ENCODE data around the gene MPDU1. TPM values are rescaled to one million over a fixed set of nuclear protein-coding genes. Genes with fewer than 3 reads are reported as not detected.
A peak's percentile ranks its signal among the peaks of the same experiment; 100 is the strongest.

MPDU1 gene
- total and polyA plus RNA-seq, 2 of the 4 experiments (the other 2 are of a cell fraction) = 135 to 149 TPM

- DNase-seq = no peak
- no peak overlapping the region for H3K56ac ChIP-seq (ENCODE audit: extremely low read depth, insufficient read depth, low read length)
- no peak overlapping the region for H4K91ac ChIP-seq (ENCODE audit: insufficient read depth, low read depth, low read length)
- no peak overlapping the region for H2BK120ac ChIP-seq (ENCODE audit: low read depth, low read length)
- H2AFZ ChIP-seq (replicated peaks; ENCODE audit: low read length, poor library complexity) = no peak overlapping the region
- H3K14ac ChIP-seq (replicated peaks; ENCODE audit: low read depth, low read length) = no peak overlapping the region
- CTCF ChIA-PET = no interaction called here
- H3K27me3 ChIP-seq (ENCODE audit: control insufficient read depth, insufficient read depth, low read length) = no peaks in the 10 kb centered on the region
- 0 out of 2 replicates have a peak overlapping the region, but pooled peaks have one; percentile 59 for H3K23ac ChIP-seq (ENCODE audit: low read depth, low read length)
- peaks cover 9% of the 10 kb centered on the region for H3K36me3 ChIP-seq (ENCODE audit: control insufficient read depth, insufficient read depth, low read length)
- ATAC-seq (ENCODE audit: low read depth) = no peak
- no peak overlapping the region for H2AK5ac ChIP-seq (ENCODE audit: low read depth, low read length)
- POLR2A ChIA-PET (ENCODE audit: unreplicated experiment) = no interaction called here
- intact Hi-C loops (cut with micrococcal nuclease) = no loop called here
- no peak overlapping the region for H2BK15ac ChIP-seq (ENCODE audit: low read depth, low read length)
- no peak overlapping the region for H3K18ac ChIP-seq (ENCODE audit: low read depth, low read length)
- no peak overlapping the region for H2AK9ac ChIP-seq (replicated peaks; ENCODE audit: low read depth, low read length, poor library complexity)
- dilution Hi-C loops (cut with HindIII; ENCODE audit: low sequenced_read_pairs, unreplicated experiment) = no loop called here
- H2BK5ac ChIP-seq (ENCODE audit: low read depth, low read length, poor library complexity, severe bottlenecking) = no peak overlapping the region
- H3K4me2 ChIP-seq (ENCODE audit: low read depth, low read length) = no peak overlapping the region
- H4K20me1 ChIP-seq (ENCODE audit: insufficient read depth, low read length) = peaks cover 62% of the 10 kb centered on the region
- peaks cover 16% of the 10 kb centered on the region for H3K9me1 ChIP-seq (ENCODE audit: insufficient read depth, low read length)
- H3K4me3 ChIP-seq (ENCODE audit: insufficient read depth, low read depth, low read length) = no peak overlapping the region
- H2BK20ac ChIP-seq (ENCODE audit: low read depth, low read length) = no peak overlapping the region
- no peak for TF ChIP-seq RFX5 (IDR thresholded peaks at IDR 0.05; ENCODE audit: low read depth, low read length)
- no peak for TF ChIP-seq MAZ (IDR thresholded peaks at IDR 0.05; ENCODE audit: borderline replicate concordance, low read depth, low read length)
- TF ChIP-seq BHLHE40 (IDR thresholded peaks at IDR 0.05; ENCODE audit: low read depth, low read length) = no peak
- TF ChIP-seq FOS (IDR thresholded peaks at IDR 0.05; ENCODE audit: low read depth, low read length) = no peak
- no peak for TF ChIP-seq SMC3 (IDR thresholded peaks at IDR 0.05; ENCODE audit: low read depth, low read length)
- no peak for TF ChIP-seq RAD21 (IDR thresholded peaks at IDR 0.05; ENCODE audit: low read length)
- TF ChIP-seq USF2 (IDR thresholded peaks at IDR 0.05; ENCODE audit: low read depth, low read length) = no peak
- TF ChIP-seq MAFK (IDR thresholded peaks at IDR 0.05; ENCODE audit: low read depth, low read length) = no peak
- no peak for TF ChIP-seq NFE2L2 (IDR thresholded peaks at IDR 0.05; ENCODE audit: low read depth, low read length)
- no peak for TF ChIP-seq CHD1 (IDR thresholded peaks at IDR 0.05; ENCODE audit: low read depth, low read length)
- TF ChIP-seq CEBPB (IDR thresholded peaks at IDR 0.05; ENCODE audit: low read depth, low read length) = no peak
- no peak for TF ChIP-seq CTCF (conservative IDR thresholded peaks at IDR 0.05; ENCODE audit: low read depth, low read length)
- no peak for TF ChIP-seq ELK1 (IDR thresholded peaks at IDR 0.05; ENCODE audit: borderline replicate concordance, low read depth, low read length)
- TF ChIP-seq RCOR1 (IDR thresholded peaks at IDR 0.05; ENCODE audit: insufficient replicate concordance, low read length) = no peak
- H3K9me3 ChIP-seq (ENCODE audit: control insufficient read depth, insufficient read depth, low read length) = no peaks in the 10 kb centered on the region
- H4K5ac ChIP-seq (ENCODE audit: low read depth, low read length) = no peak overlapping the region
- no peak overlapping the region for H3K27ac ChIP-seq (ENCODE audit: insufficient read depth, low read length)
- peaks cover 9% of the 10 kb centered on the region for H3K4me1 ChIP-seq (ENCODE audit: control insufficient read depth, insufficient read depth, low read length)
- WGBS, 2 experiments (ENCODE audit: extremely low coverage in 2 of 2, insufficient read length in 1 of 2) = no CpG with 5 or more reads among the region's 2 CpGs
- in situ Hi-C loops (cut with MboI; ENCODE audit: low sequenced_read_pairs) = no loop called here
- no peak overlapping the region for H3K4ac ChIP-seq (ENCODE audit: low read depth, low read length)
- H3K9ac ChIP-seq (ENCODE audit: low read depth, low read length) = no peak overlapping the region
- peaks cover 50 to 74% of the 10 kb centered on the region in 2 experiments for H3K79me1 ChIP-seq (ENCODE audit: low read depth in 1 of 2, low read length in 2 of 2)
- no peak overlapping the region for H4K8ac ChIP-seq (ENCODE audit: low read depth in 2 of 2, low read length in 2 of 2)
- BruUV-seq (replicated peaks) = no TSS peak
Measured at GRCh38 chr17:7610641-7611040, 27.0 kb downstream of the MPDU1 start.

All from IMR-90 (cell line).